ENCODE data around the gene VIPR2.

VIPR2 gene

DNA sequence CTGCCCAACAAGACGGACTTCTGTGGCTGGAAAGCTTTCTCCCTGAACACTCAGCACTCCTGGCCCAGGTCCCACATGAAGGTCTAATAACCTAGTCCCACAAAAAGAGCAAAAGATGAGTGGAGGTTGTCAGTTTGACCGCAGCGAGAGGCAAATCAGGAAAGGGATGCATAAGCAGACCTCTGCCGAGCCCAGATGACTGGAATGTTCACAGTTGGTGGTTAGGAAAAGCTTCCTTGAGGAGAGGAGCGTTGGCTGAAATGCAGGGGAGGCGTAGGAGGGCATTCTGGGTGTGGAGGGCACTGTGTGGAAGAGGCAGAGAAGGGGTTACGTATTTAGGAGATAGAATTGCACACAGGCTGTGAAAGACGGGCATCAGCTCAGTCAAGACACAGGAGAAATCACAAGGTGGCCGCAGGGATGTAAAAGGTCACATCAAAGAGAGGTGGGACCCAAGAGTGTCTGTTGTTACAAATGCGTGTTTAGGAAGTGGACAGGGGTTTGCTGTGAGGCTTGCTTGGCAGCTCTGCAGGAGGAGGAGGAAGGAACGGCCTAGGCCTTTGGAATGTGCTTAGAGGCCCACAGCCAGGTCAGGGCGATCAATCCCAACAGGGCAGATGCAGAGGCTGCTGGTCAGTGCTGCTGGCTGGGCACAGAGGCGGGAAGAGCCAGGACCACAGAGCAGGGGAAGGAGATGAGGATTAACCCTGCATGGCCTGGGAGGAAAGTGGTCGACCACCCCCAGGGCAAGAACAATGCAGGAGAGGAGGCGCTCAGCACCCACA, 133.5 kb downstream of the VIPR2 start:
- no peak for TF ChIP-seq ISL1 (CRISPR knock-in tag; IDR thresholded peaks at IDR 0.05)
- no peak for TF ChIP-seq PPARA (CRISPR knock-in tag; IDR thresholded peaks at IDR 0.05; ENCODE audit: borderline replicate concordance)
- TF ChIP-seq SNAI2 (CRISPR knock-in tag; IDR thresholded peaks at IDR 0.05): no peak
- no peak for TF ChIP-seq ZFP30 (CRISPR knock-in tag; IDR thresholded peaks at IDR 0.05)
- TF ChIP-seq ZC3H10 (CRISPR knock-in tag; IDR thresholded peaks at IDR 0.05): no peak
- TF ChIP-seq ZNF565 (CRISPR knock-in tag; conservative IDR thresholded peaks at IDR 0.05; ENCODE audit: low read depth): no peak
- no peak for TF ChIP-seq GLIS3 (CRISPR knock-in tag; IDR thresholded peaks at IDR 0.05)
- no peak for TF ChIP-seq BACH2 (CRISPR knock-in tag; IDR thresholded peaks at IDR 0.05; ENCODE audit: borderline replicate concordance)
- TF ChIP-seq ZNF70 (CRISPR knock-in tag; IDR thresholded peaks at IDR 0.05): no peak
- ATAC-seq: no peak

- no peak for ATAC-seq
- TF ChIP-seq OSR1 (CRISPR knock-in tag; IDR thresholded peaks at IDR 0.05) (no peak), ZC3H10 (CRISPR knock-in tag; IDR thresholded peaks at IDR 0.05) (no peak), CSRNP3 (CRISPR knock-in tag; IDR thresholded peaks at IDR 0.05) (no peak), TOX (CRISPR knock-in tag; IDR thresholded peaks at IDR 0.05; ENCODE audit: borderline replicate concordance) (no peak), GLIS3 (CRISPR knock-in tag; IDR thresholded peaks at IDR 0.05) (no peak), ZFP30 (CRISPR knock-in tag; IDR thresholded peaks at IDR 0.05) (no peak), ARNTL (CRISPR knock-in tag; IDR thresholded peaks at IDR 0.05; ENCODE audit: borderline replicate concordance, low read depth) (no peak), CSDC2 (CRISPR knock-in tag; IDR thresholded peaks at IDR 0.05) (no peak), ZFP3 (CRISPR knock-in tag; IDR thresholded peaks at IDR 0.05) (no peak), ZNF8 (CRISPR knock-in tag; IDR thresholded peaks at IDR 0.05) (no peak), TCF4 (CRISPR knock-in tag; IDR thresholded peaks at IDR 0.05; ENCODE audit: borderline replicate concordance) (no peak), ESRRG (CRISPR knock-in tag; IDR thresholded peaks at IDR 0.05) (no peak), ISL1 (CRISPR knock-in tag; IDR thresholded peaks at IDR 0.05) (no peak), ZNF565 (CRISPR knock-in tag; conservative IDR thresholded peaks at IDR 0.05; ENCODE audit: low read depth) (no peak), SNAI2 (CRISPR knock-in tag; IDR thresholded peaks at IDR 0.05) (no peak)
- TF ChIP-seq, protein P1, sequence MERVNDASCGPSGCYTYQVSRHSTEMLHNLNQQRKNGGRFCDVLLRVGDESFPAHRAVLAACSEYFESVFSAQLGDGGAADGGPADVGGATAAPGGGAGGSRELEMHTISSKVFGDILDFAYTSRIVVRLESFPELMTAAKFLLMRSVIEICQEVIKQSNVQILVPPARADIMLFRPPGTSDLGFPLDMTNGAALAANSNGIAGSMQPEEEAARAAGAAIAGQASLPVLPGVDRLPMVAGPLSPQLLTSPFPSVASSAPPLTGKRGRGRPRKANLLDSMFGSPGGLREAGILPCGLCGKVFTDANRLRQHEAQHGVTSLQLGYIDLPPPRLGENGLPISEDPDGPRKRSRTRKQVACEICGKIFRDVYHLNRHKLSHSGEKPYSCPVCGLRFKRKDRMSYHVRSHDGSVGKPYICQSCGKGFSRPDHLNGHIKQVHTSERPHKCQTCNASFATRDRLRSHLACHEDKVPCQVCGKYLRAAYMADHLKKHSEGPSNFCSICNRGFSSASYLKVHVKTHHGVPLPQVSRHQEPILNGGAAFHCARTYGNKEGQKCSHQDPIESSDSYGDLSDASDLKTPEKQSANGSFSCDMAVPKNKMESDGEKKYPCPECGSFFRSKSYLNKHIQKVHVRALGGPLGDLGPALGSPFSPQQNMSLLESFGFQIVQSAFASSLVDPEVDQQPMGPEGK (CRISPR knock-in tag; IDR thresholded peaks at IDR 0.05; ENCODE audit: borderline replicate concordance): no peak
- TF ChIP-seq, protein P2, sequence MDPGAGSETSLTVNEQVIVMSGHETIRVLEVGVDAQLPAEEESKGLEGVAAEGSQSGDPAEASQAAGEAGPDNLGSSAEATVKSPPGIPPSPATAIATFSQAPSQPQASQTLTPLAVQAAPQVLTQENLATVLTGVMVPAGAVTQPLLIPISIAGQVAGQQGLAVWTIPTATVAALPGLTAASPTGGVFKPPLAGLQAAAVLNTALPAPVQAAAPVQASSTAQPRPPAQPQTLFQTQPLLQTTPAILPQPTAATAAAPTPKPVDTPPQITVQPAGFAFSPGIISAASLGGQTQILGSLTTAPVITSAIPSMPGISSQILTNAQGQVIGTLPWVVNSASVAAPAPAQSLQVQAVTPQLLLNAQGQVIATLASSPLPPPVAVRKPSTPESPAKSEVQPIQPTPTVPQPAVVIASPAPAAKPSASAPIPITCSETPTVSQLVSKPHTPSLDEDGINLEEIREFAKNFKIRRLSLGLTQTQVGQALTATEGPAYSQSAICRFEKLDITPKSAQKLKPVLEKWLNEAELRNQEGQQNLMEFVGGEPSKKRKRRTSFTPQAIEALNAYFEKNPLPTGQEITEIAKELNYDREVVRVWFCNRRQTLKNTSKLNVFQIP (CRISPR knock-in tag; IDR thresholded peaks at IDR 0.05; ENCODE audit: borderline replicate concordance, low read depth): no peak
Observed at GRCh38 chr7:159010411-159010810, 134.3 kb downstream of the VIPR2 start.

DNA sequence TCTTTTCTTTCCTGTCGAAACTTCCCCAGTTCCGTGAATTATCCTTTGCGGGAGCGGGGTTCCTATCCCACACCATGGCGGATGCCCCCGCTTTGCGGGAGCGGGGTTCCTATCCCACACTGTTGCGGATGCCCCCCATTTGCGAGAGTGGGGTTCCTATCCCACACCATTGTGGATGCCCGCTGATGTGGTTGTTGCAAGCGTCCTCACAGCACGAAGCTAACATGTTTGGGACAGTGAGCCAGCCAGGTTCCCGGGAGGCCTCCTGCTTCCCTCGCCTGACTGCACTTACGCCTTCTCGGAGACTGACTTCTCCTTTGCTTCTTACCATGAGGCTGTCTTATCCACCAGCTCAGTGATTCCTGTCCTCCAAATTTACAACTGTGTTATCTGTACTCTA, 134.7 kb downstream of the VIPR2 start:
- ATAC-seq: no peak
- TF ChIP-seq, protein P3, sequence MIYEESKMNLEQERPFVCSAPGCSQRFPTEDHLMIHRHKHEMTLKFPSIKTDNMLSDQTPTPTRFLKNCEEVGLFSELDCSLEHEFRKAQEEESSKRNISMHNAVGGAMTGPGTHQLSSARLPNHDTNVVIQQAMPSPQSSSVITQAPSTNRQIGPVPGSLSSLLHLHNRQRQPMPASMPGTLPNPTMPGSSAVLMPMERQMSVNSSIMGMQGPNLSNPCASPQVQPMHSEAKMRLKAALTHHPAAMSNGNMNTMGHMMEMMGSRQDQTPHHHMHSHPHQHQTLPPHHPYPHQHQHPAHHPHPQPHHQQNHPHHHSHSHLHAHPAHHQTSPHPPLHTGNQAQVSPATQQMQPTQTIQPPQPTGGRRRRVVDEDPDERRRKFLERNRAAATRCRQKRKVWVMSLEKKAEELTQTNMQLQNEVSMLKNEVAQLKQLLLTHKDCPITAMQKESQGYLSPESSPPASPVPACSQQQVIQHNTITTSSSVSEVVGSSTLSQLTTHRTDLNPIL (CRISPR knock-in tag; IDR thresholded peaks at IDR 0.05; ENCODE audit: low read depth): no peak
- no peak for TF ChIP-seq ARNTL (CRISPR knock-in tag; IDR thresholded peaks at IDR 0.05; ENCODE audit: borderline replicate concordance, low read depth)
- TF ChIP-seq ZNF8 (CRISPR knock-in tag; IDR thresholded peaks at IDR 0.05): no peak
- TF ChIP-seq ZNF565 (CRISPR knock-in tag; conservative IDR thresholded peaks at IDR 0.05; ENCODE audit: low read depth): no peak
- no peak for TF ChIP-seq OSR1 (CRISPR knock-in tag; IDR thresholded peaks at IDR 0.05)
- no peak for TF ChIP-seq CSDC2 (CRISPR knock-in tag; IDR thresholded peaks at IDR 0.05)
- no peak for TF ChIP-seq TCF4 (CRISPR knock-in tag; IDR thresholded peaks at IDR 0.05; ENCODE audit: borderline replicate concordance)

- no peak for ATAC-seq
- no peak for TF ChIP-seq ZNF8 (CRISPR knock-in tag; IDR thresholded peaks at IDR 0.05)
- TF ChIP-seq GLIS3 (CRISPR knock-in tag; IDR thresholded peaks at IDR 0.05): no peak
- TF ChIP-seq CSDC2 (CRISPR knock-in tag; IDR thresholded peaks at IDR 0.05): no peak
- no peak for TF ChIP-seq CSRNP3 (CRISPR knock-in tag; IDR thresholded peaks at IDR 0.05)
- TF ChIP-seq ZNF70 (CRISPR knock-in tag; IDR thresholded peaks at IDR 0.05): no peak
- no peak for TF ChIP-seq TSHZ2 (CRISPR knock-in tag; IDR thresholded peaks at IDR 0.05)
- TF ChIP-seq, protein P2 (CRISPR knock-in tag; IDR thresholded peaks at IDR 0.05; ENCODE audit: borderline replicate concordance, low read depth): no peak
Observed at GRCh38 chr7:159008417-159008816, 136.2 kb downstream of the VIPR2 start.
